HEK293T (cell line): ENCODE measurements around the gene RBM20.

Experiments
- BHLHE40 ChIP-seq: fragments of 450-650 bp; IDR thresholded peaks from 2 replicates; pipeline ENCODE4 v1.6.1; 2016; ENCODE audit warnings: mild to moderate bottlenecking, moderate library complexity, borderline replicate concordance
- FOXA1 ChIP-seq: fragments of 450-650 bp; IDR thresholded peaks from 2 replicates; pipeline ENCODE4 v1.6.1; 2016; ENCODE audit warnings: mild to moderate bottlenecking
- FOXM1 ChIP-seq: fragments of 450-650 bp; IDR thresholded peaks from 2 replicates; pipeline ENCODE4 v1.6.1; 2017; ENCODE audit warnings: mild to moderate bottlenecking, borderline replicate concordance
- HDGF ChIP-seq: fragments of 450-650 bp; IDR thresholded peaks from 2 replicates; pipeline ENCODE4 v1.6.1; 2017; ENCODE audit warnings: antibody characterized with exemption, borderline replicate concordance
- PKNOX1 ChIP-seq: fragments of 450-650 bp; IDR thresholded peaks from 2 replicates; pipeline ENCODE4 v1.6.1; 2016
- SP1 ChIP-seq: fragments of 450-650 bp; IDR thresholded peaks from 2 replicates; pipeline ENCODE4 v1.6.1; 2017
- SUZ12 ChIP-seq: fragments of 450-650 bp; IDR thresholded peaks from 2 replicates; pipeline ENCODE4 v1.6.1; 2016; ENCODE audit warnings: mild to moderate bottlenecking

- no peak for TF ChIP-seq SUZ12
- no peak for TF ChIP-seq HDGF
- TF ChIP-seq FOXA1, result no peak
- no peak for TF ChIP-seq SP1
- no peak for TF ChIP-seq FOXM1
- TF ChIP-seq BHLHE40, result no peak
- TF ChIP-seq PKNOX1, result no peak
Measured at GRCh38 chr10:110827875-110828274, 183.7 kb downstream of the RBM20 start.
